HEK293T (cell line): ENCODE results near the gene PRKG2.

ENCODE experiments used
- CTCF ChIA-PET: fragments of 350-600 bp; formaldehyde crosslinking; extraction: SDS; loops from one replicate; lab custom pipeline; 2021; ENCODE audit warnings: antibody characterized with exemption, inconsistent platforms; lab: Yijun Ruan, JAX
- POLR2A ChIA-PET: fragments of 350-600 bp; formaldehyde crosslinking; extraction: SDS; loops from one replicate; lab custom pipeline; 2020; ENCODE audit warnings: antibody characterized with exemption, inconsistent platforms; lab: Yijun Ruan, JAX
- DNase-seq: peaks from one replicate; pipeline ENCODE4 v3.0.0; 2012; ENCODE audit warnings: mixed read lengths; ENCODE audit errors: extremely low spot score
- ARNT ChIP-seq: fragments of 450-650 bp; IDR thresholded peaks from 2 replicates; pipeline ENCODE4 v1.6.1; 2017; ENCODE audit warnings: mild to moderate bottlenecking
- BHLHE40 ChIP-seq: fragments of 450-650 bp; IDR thresholded peaks from 2 replicates; pipeline ENCODE4 v1.6.1; 2016; ENCODE audit warnings: mild to moderate bottlenecking, moderate library complexity, borderline replicate concordance
- CTBP1 ChIP-seq: fragments of 450-650 bp; IDR thresholded peaks from 2 replicates; pipeline ENCODE4 v1.6.1; 2016; ENCODE audit warnings: borderline replicate concordance
- ELF4 ChIP-seq: fragments of 450-650 bp; IDR thresholded peaks from 2 replicates; pipeline ENCODE4 v1.6.1; 2017; ENCODE audit warnings: antibody characterized with exemption
- FOXA1 ChIP-seq: fragments of 450-650 bp; IDR thresholded peaks from 2 replicates; pipeline ENCODE4 v1.6.1; 2016; ENCODE audit warnings: mild to moderate bottlenecking
- FOXK2 ChIP-seq: fragments of 450-650 bp; IDR thresholded peaks from 2 replicates; pipeline ENCODE4 v1.6.1; 2016; ENCODE audit warnings: mild to moderate bottlenecking
- FOXM1 ChIP-seq: fragments of 450-650 bp; IDR thresholded peaks from 2 replicates; pipeline ENCODE4 v1.6.1; 2017; ENCODE audit warnings: mild to moderate bottlenecking, borderline replicate concordance
- HDGF ChIP-seq: fragments of 450-650 bp; IDR thresholded peaks from 2 replicates; pipeline ENCODE4 v1.6.1; 2017; ENCODE audit warnings: antibody characterized with exemption, borderline replicate concordance
- L3MBTL2 ChIP-seq: fragments of 450-650 bp; conservative IDR thresholded peaks from 2 replicates; pipeline ENCODE4 v1.6.1; 2016; ENCODE audit warnings: mild to moderate bottlenecking
- LEF1 ChIP-seq: fragments of 450-650 bp; IDR thresholded peaks from 2 replicates; pipeline ENCODE4 v1.6.1; 2017; ENCODE audit warnings: mild to moderate bottlenecking, borderline replicate concordance
- NFRKB ChIP-seq: fragments of 450-650 bp; IDR thresholded peaks from 2 replicates; pipeline ENCODE4 v1.6.1; 2016; ENCODE audit warnings: mild to moderate bottlenecking, moderate library complexity
- SP1 ChIP-seq: fragments of 450-650 bp; IDR thresholded peaks from 2 replicates; pipeline ENCODE4 v1.6.1; 2017
- SUZ12 ChIP-seq: fragments of 450-650 bp; IDR thresholded peaks from 2 replicates; pipeline ENCODE4 v1.6.1; 2016; ENCODE audit warnings: mild to moderate bottlenecking
- TARDBP ChIP-seq: fragments of 450-650 bp; IDR thresholded peaks from 2 replicates; pipeline ENCODE4 v1.6.1; 2016
- ZNF384 ChIP-seq: fragments of 450-650 bp; IDR thresholded peaks from 2 replicates; pipeline ENCODE4 v1.6.1; 2016
- TF ChIP-seq, protein P1 (sequence below): fragments of 450-650 bp; IDR thresholded peaks from 2 replicates; pipeline ENCODE4 v1.6.1; 2016

PRKG2 gene

DNA sequence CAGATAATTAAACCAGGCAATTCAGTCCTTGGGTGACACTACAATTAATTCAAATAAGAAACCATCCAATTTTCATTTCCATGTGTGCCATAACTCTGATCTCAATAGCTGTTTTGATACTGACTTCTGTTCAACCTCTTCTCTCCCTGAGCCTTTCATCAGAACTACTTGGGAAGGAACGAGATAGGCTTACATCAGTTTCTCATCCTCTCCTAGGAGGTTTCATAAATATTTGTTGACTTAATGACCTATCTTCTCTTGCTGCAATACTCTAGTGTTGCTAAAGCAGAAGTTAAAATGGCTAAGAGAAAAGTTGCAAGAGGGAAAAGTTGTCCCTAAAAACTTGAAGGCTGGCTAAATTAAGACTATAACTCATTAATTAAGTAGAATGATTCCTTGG is 41.8 kb downstream of the PRKG2 start:
- DNase-seq: no peak
- ChIA-PET CTCF (no interaction called here), POLR2A (no interaction called here)
- no peak for TF ChIP-seq NFRKB
- no peak for TF ChIP-seq TARDBP
- TF ChIP-seq, protein P1, sequence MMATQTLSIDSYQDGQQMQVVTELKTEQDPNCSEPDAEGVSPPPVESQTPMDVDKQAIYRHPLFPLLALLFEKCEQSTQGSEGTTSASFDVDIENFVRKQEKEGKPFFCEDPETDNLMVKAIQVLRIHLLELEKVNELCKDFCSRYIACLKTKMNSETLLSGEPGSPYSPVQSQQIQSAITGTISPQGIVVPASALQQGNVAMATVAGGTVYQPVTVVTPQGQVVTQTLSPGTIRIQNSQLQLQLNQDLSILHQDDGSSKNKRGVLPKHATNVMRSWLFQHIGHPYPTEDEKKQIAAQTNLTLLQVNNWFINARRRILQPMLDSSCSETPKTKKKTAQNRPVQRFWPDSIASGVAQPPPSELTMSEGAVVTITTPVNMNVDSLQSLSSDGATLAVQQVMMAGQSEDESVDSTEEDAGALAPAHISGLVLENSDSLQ: no peak
- TF ChIP-seq ZNF384: no peak
- TF ChIP-seq CTBP1: no peak
- TF ChIP-seq HDGF: no peak
- TF ChIP-seq SUZ12: no peak
- TF ChIP-seq LEF1: no peak
- no peak for TF ChIP-seq FOXM1
- no peak for TF ChIP-seq ARNT
- TF ChIP-seq SP1: no peak
- no peak for TF ChIP-seq FOXA1
- no peak for TF ChIP-seq ELF4
- no peak for TF ChIP-seq FOXK2
- TF ChIP-seq BHLHE40: no peak
- TF ChIP-seq L3MBTL2: no peak

DNA sequence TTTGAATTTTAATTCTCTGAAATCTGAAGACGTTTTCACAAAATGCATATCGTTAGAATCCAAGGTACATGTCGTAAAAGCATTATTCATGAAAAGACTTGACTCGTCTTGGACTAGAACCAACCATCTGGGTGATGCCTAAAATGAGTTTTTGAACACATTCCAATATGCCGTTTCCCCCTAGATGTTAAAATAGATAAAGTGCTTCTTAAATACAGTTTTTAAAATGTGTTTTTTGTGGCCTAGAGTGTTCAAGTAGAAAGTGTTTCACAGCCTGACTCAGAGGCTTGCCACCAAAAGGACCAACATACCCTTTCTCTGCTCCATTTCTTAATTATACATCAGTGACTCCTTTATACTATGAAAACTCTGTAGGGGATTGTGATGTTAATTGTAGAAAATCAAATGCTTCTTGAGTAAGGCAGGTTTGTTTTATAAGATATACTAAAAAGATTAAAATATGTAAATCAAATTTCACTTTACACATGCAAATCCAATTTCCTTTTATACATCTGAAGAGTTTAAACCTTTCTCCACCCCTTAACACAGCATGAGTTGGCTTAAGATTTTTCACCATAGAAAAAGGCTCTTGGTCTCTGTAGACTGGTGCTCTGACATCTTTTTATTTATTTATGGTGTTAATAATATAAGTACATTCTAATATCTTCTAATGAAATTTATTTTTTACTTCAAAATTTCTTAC is 48.4 kb downstream of the PRKG2 start:
- ChIA-PET POLR2A (no interaction called here), CTCF (no interaction called here)
- no peak for DNase-seq
- TF ChIP-seq SP1: no peak
- no peak for TF ChIP-seq L3MBTL2
- TF ChIP-seq ARNT: no peak
- TF ChIP-seq LEF1: no peak
- no peak for TF ChIP-seq SUZ12
- TF ChIP-seq FOXK2: no peak
- no peak for TF ChIP-seq FOXM1
- no peak for TF ChIP-seq BHLHE40
- no peak for TF ChIP-seq TARDBP

DNA sequence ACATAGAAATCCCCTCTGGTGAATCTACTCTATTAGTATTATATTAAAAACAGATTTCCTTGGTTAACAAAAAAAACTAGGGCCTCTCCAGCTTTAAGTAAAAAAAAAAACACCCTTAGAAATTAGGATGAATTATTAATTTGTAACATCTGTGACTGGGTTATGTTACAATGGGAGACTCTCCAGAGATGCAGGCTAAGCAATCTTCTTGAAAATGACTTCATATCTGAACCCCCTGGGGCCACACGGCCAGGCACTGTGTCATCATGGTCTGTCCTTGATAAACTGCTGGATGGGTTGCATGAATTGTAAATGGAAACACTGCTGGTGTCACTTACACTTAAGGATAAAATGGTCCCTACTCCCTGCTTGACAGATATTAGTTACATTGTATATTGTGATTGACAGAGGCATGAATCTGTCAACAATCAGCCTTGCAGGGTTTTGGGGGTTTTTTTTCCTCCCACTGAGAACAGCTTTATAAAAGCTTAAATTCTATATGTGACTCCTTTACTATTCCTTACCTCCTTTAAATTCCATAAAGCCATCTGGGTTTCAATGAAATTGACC is 49.1 kb downstream of the PRKG2 start:
- peak; percentile 6 for DNase-seq
- POLR2A ChIA-PET: no interaction called here
- TF ChIP-seq TARDBP (no peak), ELF4 (no peak), SP1 (no peak), L3MBTL2 (no peak)
- TF ChIP-seq, protein P1: peak; percentile 93
- CTCF ChIA-PET: no interaction called here

DNA sequence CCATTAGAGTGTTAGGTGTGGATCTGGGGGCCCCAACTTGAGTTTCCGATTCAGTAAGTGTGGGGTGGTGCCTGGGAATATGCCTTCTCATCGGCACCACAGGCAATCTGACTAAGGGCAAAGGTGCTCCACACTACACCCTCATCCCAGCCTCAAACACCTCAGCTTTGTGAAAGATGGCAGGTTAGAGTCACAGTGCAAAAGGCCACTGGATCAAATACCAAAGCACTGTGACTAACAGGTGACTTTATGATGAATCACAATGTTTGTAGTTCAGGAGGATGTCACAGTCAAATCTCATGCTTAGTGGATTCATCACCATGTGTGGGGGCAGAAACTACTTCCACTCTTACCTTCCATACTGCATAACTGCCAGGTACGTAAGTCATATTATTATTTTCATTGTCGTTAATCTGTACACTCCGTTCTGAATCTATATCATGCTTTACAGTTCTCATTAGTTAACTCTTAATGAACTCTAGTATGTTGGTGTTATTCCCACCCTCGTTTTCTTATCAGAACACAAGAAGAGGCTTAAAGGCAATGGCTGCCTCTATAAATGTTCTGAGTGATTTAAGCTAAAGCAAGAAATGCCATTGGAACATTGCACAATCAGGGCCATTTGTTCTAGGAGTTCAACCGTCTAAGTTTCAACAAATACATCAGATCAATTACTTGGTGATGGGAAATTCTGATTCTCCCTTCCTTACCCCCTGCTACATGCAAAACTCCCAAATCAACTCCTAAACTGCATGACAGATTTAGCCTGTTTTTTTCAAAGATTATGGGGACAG is 50.2 kb downstream of the PRKG2 start:
- ChIA-PET POLR2A (no interaction called here), CTCF (no interaction called here)
- TF ChIP-seq ZNF384 (no peak), HDGF (no peak), ARNT (no peak), CTBP1 (no peak), NFRKB (no peak), SUZ12 (no peak), ELF4 (no peak), TARDBP (no peak), FOXK2 (no peak), SP1 (no peak), FOXM1 (no peak), BHLHE40 (no peak), L3MBTL2 (no peak), FOXA1 (no peak), LEF1 (no peak)
- no peak for DNase-seq

DNA sequence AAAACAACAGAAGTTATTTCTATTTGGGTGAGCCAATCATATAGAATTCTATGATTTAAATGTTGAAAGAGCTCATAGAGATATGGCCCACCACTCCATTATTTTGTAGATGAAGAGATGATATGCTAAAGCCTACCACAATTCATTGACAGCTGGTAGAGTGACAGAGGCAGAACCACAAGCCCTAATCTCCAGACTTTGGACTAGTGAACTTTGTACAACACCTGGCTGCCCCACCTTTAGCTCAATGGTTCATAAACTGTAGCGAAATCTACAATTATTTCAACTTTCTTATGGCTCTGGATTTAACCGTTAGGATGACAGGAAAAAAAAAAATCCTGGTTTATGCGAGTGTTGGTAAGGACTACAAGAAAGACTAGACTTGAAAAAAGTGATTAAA is 50.9 kb downstream of the PRKG2 start:
- ChIA-PET POLR2A (no interaction called here), CTCF (no interaction called here)
- no peak for DNase-seq
- TF ChIP-seq CTBP1 (no peak), NFRKB (no peak), L3MBTL2 (no peak), HDGF (no peak), SUZ12 (no peak), ELF4 (no peak), FOXM1 (no peak), ZNF384 (no peak), TARDBP (no peak), BHLHE40 (no peak), LEF1 (no peak), SP1 (no peak), ARNT (no peak), FOXA1 (no peak), FOXK2 (no peak)
- TF ChIP-seq, protein P1: no peak
